GM18861 (cell line): ENCODE data around the gene KRTAP4-4.

Experiments used
- ATAC-seq: cut with Tn5 transposase; IDR thresholded peaks from one replicate; pipeline ENCODE4 v1.9.1; 2021; ENCODE audit not compliant: unreplicated experiment

KRTAP4-4 gene

GRCh38 chr17:41116297-41116696 lies 44.3 kb downstream of the KRTAP4-4 start:
- ATAC-seq, result no peak

GRCh38 chr17:41111151-41111885 lies 49.2 kb downstream of the KRTAP4-4 start:
- no peak for ATAC-seq
